Measurements from ENCODE around the gene EPN1.

EPN1 gene

GRCh38 chr19:55646889-55647731 lies 27.9 kb upstream of the EPN1 start:
- no peak for DNase-seq

GRCh38 chr19:55647732-55648584 lies 27.1 kb upstream of the EPN1 start, which contains the start of gene CCDC106:
TSS of gene CCDC106 (plus strand) at chr19:55648212. CDS start at chr19:55649047, 835 bp downstream.
- peak; percentile 81 for DNase-seq

GRCh38 chr19:55648585-55649267 lies 26.3 kb upstream of the EPN1 start:
- no peak for DNase-seq

GRCh38 chr19:55649268-55650125 lies 25.5 kb upstream of the EPN1 start:
- no peak for DNase-seq

GRCh38 chr19:55650126-55650557 lies 24.9 kb upstream of the EPN1 start:
- no peak for DNase-seq

GRCh38 chr19:55650602-55651230 lies 24.3 kb upstream of the EPN1 start:
- DNase-seq: no peak

- no peak for DNase-seq
Observed at GRCh38 chr19:55651236-55651635, 23.8 kb upstream of the EPN1 start.

GRCh38 chr19:55652311-55653128 lies 22.5 kb upstream of the EPN1 start:
- no peak for DNase-seq

- DNase-seq: peak; percentile 99
Observed at GRCh38 chr19:55653651-55654322, 21.2 kb upstream of the EPN1 start.

- DNase-seq: peak; percentile 100
Observed at GRCh38 chr19:55654323-55654867, 20.6 kb upstream of the EPN1 start.

- DNase-seq: peak; percentile 93
Observed at GRCh38 chr19:55654868-55655647, 20.0 kb upstream of the EPN1 start, which contains the start of gene U2AF2. TSS of gene U2AF2 (plus strand) at chr19:55655035. CDS start at chr19:55655105, 70 bp downstream.

GRCh38 chr19:55655648-55656040 lies 19.4 kb upstream of the EPN1 start:
- DNase-seq: no peak

- DNase-seq: no peak
Observed at GRCh38 chr19:55656552-55656951, 18.5 kb upstream of the EPN1 start.

GRCh38 chr19:55656988-55657747 lies 17.9 kb upstream of the EPN1 start:
- no peak for DNase-seq

GRCh38 chr19:55658846-55659459 lies 16.1 kb upstream of the EPN1 start:
- DNase-seq: no peak

GRCh38 chr19:55659822-55660221 lies 15.2 kb upstream of the EPN1 start:
- DNase-seq: no peak

- DNase-seq: no peak
Observed at GRCh38 chr19:55660404-55660803, 14.6 kb upstream of the EPN1 start.

All from fibroblast of skin of scalp (primary cell).